ENCODE measurements around the gene HS3ST5. TPM values are rescaled to one million over a fixed set of nuclear protein-coding genes. Genes with fewer than 3 reads are reported as not detected.

The HS3ST5 gene
- total RNA-seq, 2 donors from 2014 or later: 0.34 TPM; not detected in 1

DNA sequence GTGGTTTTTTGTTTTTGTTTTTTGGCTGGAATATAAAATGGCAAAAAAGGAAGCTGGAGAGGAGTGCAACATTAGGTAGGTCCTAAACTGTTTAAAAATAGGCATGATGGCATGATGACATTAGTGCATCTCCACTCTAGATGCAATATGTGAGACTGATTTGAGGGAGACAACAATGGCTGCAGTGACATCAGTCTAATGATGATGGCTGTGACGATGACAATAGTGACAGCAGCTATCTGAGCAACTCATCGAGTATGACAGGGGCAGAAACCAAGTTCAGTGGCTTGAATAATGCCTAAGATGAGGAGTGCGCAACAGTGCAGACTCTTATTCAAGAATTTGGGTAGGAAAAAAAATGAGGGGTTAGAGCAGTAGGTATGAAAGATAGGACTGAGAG is 82.0 kb downstream of the HS3ST5 start:
- intact Hi-C loops (cut with DNase I): no loop called here
- Histone ChIP-seq H3K4me3 (no peak overlapping the region), H3K4me1 (replicated peaks) (no peaks in the 10 kb centered on the region), H3K27ac (no peak overlapping the region), H3K36me3 (no peaks in the 10 kb centered on the region), H3K9me3 (no peaks in the 10 kb centered on the region), H3K27me3 (replicated peaks; ENCODE audit: insufficient read depth) (no peaks in the 10 kb centered on the region)
- 85% methylated on average over 3 of the region's 3 CpGs for WGBS
- no peak for DNase-seq (ENCODE audit: low spot score)
- TF ChIP-seq, protein P1, sequence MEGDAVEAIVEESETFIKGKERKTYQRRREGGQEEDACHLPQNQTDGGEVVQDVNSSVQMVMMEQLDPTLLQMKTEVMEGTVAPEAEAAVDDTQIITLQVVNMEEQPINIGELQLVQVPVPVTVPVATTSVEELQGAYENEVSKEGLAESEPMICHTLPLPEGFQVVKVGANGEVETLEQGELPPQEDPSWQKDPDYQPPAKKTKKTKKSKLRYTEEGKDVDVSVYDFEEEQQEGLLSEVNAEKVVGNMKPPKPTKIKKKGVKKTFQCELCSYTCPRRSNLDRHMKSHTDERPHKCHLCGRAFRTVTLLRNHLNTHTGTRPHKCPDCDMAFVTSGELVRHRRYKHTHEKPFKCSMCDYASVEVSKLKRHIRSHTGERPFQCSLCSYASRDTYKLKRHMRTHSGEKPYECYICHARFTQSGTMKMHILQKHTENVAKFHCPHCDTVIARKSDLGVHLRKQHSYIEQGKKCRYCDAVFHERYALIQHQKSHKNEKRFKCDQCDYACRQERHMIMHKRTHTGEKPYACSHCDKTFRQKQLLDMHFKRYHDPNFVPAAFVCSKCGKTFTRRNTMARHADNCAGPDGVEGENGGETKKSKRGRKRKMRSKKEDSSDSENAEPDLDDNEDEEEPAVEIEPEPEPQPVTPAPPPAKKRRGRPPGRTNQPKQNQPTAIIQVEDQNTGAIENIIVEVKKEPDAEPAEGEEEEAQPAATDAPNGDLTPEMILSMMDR (IDR thresholded peaks at IDR 0.05): no peak
- TF ChIP-seq POLR2AphosphoS5 (IDR thresholded peaks at IDR 0.05): no peak
- no peak for TF ChIP-seq POLR2A (IDR thresholded peaks at IDR 0.05)

DNA sequence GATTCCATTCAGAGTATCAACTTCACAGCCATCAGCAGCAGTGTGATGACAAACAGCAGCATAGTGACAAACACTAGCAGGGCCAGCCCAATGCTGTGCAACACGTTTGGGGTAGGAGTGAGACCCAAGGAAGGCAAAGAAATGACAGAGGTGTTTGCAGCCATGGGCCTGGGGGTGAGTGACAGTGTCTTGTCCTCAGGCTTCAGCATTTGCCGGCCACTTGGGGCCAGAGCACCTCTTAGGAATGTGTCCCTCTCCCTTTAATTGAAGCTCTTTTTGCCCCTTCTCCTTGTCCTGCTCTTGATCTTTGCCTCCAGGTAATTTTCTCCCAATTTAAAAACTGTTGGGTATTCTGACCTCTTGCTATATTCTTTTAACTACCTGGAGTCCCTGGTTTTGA is 84.4 kb downstream of the HS3ST5 start:
- no peak for DNase-seq (ENCODE audit: low spot score)
- no peak overlapping the region for H3K4me3 ChIP-seq
- H3K4me1 ChIP-seq (replicated peaks): no peaks in the 10 kb centered on the region
- no peaks in the 10 kb centered on the region for H3K36me3 ChIP-seq
- intact Hi-C loops (cut with DNase I): no loop called here
- no peak for TF ChIP-seq POLR2AphosphoS5 (IDR thresholded peaks at IDR 0.05)
- TF ChIP-seq POLR2A (IDR thresholded peaks at IDR 0.05): no peak
- TF ChIP-seq, protein P1 (IDR thresholded peaks at IDR 0.05): no peak
- no peaks in the 10 kb centered on the region for H3K27me3 ChIP-seq (replicated peaks; ENCODE audit: insufficient read depth)
- no peak overlapping the region for H3K27ac ChIP-seq
- WGBS: 51% methylated on average over 2 of the region's 2 CpGs
- no peaks in the 10 kb centered on the region for H3K9me3 ChIP-seq

DNA sequence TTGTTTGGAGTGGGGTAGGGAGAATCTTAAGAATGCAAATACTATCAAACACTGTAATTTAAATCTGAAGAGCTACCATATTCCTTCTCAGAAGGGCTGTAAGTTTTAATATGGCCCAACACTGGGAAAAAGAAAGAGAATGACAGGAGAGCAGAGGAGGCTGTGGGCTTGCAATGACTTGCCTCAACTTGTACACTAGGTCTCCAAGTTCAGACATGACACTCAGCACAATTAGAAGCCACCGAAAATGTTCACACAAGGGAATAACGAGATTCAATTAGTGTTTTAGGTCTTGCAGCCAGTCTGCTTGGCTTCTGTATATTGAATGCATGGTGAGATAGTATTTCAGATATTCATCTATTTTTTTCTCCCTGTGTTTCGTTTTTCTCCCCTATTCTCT is 89.4 kb downstream of the HS3ST5 start:
- no peak overlapping the region for H3K27ac ChIP-seq
- intact Hi-C loops (cut with DNase I): no loop called here
- TF ChIP-seq POLR2A (IDR thresholded peaks at IDR 0.05) (no peak), POLR2AphosphoS5 (IDR thresholded peaks at IDR 0.05) (no peak)
- TF ChIP-seq, protein P1 (IDR thresholded peaks at IDR 0.05): no peak
- 43% methylated on average over 3 of the region's 3 CpGs for WGBS
- no peaks in the 10 kb centered on the region for H3K36me3 ChIP-seq
- H3K4me1 ChIP-seq (replicated peaks): no peaks in the 10 kb centered on the region
- H3K4me3 ChIP-seq: no peak overlapping the region
- DNase-seq (ENCODE audit: low spot score): no peak
- H3K9me3 ChIP-seq: no peaks in the 10 kb centered on the region
- no peaks in the 10 kb centered on the region for H3K27me3 ChIP-seq (replicated peaks; ENCODE audit: insufficient read depth)

DNA sequence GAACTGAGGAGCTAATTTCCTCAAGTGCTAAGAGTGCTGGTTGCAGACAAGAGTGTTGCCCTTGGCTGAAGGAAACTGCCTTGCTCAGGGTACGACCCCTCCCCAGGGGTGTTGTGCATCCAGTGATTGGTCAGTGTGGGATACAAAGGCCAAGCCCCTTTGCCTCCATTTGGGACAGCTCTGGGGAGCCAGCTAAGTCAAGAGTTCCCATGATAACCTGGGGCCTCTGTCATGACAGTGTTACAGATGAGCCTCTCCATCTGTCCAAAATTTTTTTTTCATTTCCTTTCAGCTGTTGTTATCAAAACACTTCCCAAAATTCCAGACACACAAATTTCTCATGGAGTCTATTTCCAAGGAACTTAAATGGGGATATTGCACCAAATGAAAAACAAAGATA is 93.3 kb downstream of the HS3ST5 start:
- intact Hi-C loops (cut with DNase I): no loop called here
- DNase-seq (ENCODE audit: low spot score): no peak
- H3K27me3 ChIP-seq (replicated peaks; ENCODE audit: insufficient read depth): no peaks in the 10 kb centered on the region
- TF ChIP-seq, protein P1 (IDR thresholded peaks at IDR 0.05): no peak
- no peak for TF ChIP-seq POLR2A (IDR thresholded peaks at IDR 0.05)
- TF ChIP-seq POLR2AphosphoS5 (IDR thresholded peaks at IDR 0.05): no peak
- H3K9me3 ChIP-seq: no peaks in the 10 kb centered on the region
- H3K27ac ChIP-seq: no peak overlapping the region
- H3K36me3 ChIP-seq: no peaks in the 10 kb centered on the region
- WGBS: 93% methylated on average over 1 of the region's 1 CpG
- no peak overlapping the region for H3K4me3 ChIP-seq
- no peaks in the 10 kb centered on the region for H3K4me1 ChIP-seq (replicated peaks)

DNA sequence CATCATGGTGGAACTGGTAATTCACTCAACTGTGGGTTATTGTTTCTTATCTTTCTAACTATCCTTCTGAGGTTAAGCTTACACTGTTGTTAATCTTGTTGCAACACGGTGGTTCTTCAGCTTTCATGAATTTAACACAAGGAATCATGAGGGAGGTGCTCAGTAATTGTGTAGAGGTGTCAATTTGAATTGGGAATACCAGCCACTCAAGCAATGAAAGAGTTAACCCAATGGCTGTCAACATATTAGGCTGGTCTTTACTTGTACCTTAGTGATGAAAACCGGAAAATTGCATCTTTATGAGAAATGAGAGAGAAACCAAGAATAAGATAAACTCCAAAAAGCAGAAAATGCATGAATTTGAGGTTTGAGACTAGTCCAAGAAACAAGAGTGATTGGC is 95.7 kb downstream of the HS3ST5 start:
- Histone ChIP-seq H3K4me1 (replicated peaks) (no peaks in the 10 kb centered on the region), H3K36me3 (no peaks in the 10 kb centered on the region), H3K9me3 (no peaks in the 10 kb centered on the region), H3K27ac (no peak overlapping the region), H3K4me3 (no peak overlapping the region), H3K27me3 (replicated peaks; ENCODE audit: insufficient read depth) (no peaks in the 10 kb centered on the region)
- TF ChIP-seq, protein P1 (IDR thresholded peaks at IDR 0.05): no peak
- no peak for TF ChIP-seq POLR2A (IDR thresholded peaks at IDR 0.05)
- no peak for TF ChIP-seq POLR2AphosphoS5 (IDR thresholded peaks at IDR 0.05)
- no peak for DNase-seq (ENCODE audit: low spot score)
- intact Hi-C loops (cut with DNase I): no loop called here
- 33% methylated on average over 2 of the region's 2 CpGs for WGBS

All from prostate gland (tissue), 2 donors.